ENCODE results near the gene SPATA12.

GRCh38 chr3:57095363-57095762, 34.9 kb downstream of the SPATA12 start:
- TF ChIP-seq POLR2AphosphoS5 (IDR thresholded peaks at IDR 0.05) (no peak), CTCF (IDR thresholded peaks at IDR 0.05) (no peak)

All from suprapubic skin (tissue), 3 donors.